Measurements from ENCODE around the gene SPSB4.

Gene SPSB4

DNA sequence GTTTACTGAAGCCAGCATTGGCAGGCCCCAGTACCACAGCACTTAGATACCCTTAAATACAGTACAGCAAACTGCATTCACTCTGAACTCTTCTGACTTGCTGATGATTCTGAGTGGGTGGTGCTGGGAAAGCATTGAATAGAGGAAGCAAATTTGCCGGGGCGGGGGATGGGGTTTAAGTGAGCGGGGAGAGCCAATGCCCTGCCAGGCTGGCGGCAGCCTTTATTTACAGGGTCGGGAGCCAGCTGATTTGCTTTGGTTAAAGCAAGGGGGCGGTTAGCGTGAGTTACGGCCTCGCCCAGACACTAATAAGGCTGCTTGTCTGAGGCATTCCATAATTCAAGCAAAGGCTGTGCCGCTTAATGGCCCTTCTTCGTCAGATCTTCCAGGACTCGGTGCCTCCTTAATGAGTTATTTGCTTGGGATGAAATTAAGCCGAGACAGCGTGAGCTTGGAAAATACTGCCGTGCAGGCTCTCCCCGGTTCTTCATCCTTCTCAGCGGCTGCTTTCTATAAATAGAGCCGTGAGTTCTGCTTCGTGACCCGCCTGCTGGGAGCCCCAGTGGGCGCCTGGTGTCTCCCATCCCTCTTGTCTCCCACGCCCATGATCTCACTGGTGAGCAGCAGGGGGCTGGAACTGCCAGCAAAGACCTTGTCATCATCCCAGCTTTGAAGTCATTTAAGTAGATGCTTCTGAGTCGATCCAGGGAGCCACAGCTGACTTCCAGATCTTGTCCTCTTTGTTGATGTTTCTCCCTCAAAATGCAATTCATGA lies 25.8 kb downstream of the SPSB4 start:
- peak; percentile 93 for DNase-seq

GRCh38 chr3:141077631-141078030 lies 26.5 kb downstream of the SPSB4 start:
- no peak for DNase-seq

DNA sequence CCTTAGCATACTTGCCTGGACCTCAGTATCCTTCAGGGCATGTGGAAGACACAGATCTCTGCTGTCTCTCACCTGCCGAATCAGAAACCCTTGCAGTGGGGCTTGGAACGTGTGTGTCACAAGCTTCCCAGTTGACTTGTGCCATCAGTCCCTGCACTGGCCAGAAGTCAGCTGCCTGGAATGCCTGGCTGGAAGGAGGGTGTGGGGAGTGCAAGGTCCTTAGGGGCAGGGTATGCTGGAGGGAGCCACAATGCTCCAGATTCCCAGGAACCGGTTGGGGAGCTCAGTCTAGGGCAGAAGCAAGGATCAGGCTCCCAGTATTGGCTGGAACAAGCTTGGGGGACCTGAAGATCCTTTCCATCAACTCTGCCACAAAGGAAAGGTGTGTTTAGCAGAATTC lies 27.1 kb downstream of the SPSB4 start:
- DNase-seq = no peak

DNA sequence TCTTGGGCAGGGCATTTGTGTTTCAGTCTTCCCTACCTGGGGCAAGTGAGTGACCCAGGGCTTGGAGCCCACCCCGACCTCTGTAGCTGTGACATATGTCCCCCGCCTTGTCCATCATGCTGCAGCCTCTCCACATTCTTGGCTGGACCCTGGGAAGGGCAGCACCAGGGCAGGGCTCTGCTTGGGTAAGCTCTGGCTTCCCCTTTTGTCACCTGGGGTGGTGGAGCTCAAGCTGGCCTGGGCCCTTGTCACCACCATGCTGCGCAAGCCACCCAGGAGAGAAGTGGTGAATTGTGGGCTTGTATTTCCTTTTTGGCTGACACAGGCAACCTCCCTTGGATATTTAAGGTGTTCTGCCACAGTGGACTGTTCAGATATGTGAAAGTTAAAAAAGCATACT lies 29.3 kb downstream of the SPSB4 start:
- DNase-seq = no peak

- DNase-seq = no peak
Measured at GRCh38 chr3:141081141-141081795, 30.1 kb downstream of the SPSB4 start.

DNA sequence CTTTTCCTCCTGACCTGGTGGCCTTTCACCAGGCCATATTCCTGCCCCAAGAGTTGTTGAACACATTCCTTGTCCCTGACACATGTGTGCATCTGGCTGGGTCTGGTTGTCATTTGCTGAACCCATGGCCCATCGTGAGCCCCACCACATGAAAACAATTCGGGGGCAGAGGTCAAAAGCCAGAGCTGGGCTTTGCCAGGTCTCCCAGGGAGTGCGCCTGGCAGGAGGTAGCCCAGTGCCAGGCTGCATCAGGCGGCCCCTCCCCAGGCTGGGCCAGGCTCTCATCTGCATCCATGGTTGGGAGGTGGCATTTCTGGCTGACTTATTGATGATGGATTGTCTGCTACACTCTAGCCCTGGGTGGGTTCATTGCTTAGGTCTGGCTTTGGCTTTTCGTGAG lies 30.9 kb downstream of the SPSB4 start:
- peak; percentile 24 for DNase-seq

DNA sequence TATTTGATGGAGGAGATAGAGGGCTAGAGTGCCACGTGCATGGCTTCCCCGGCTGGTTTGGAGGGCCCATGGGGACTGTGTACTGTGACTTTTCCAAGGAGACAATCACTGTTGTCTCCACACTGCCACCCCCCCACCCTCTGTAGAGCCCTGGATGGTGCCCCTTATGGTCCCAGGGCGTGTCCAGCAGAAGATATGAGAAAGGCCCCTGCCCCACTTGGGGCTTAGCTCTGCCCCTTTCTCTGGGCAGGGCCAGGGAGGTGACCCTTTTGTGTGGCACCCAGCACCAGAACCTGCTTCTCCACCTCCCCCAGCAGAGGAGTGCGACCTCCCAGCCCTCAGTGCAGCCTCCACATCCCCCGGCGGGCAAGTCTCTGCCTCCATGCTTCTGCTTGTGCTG lies 32.1 kb downstream of the SPSB4 start:
- no peak for DNase-seq

DNA sequence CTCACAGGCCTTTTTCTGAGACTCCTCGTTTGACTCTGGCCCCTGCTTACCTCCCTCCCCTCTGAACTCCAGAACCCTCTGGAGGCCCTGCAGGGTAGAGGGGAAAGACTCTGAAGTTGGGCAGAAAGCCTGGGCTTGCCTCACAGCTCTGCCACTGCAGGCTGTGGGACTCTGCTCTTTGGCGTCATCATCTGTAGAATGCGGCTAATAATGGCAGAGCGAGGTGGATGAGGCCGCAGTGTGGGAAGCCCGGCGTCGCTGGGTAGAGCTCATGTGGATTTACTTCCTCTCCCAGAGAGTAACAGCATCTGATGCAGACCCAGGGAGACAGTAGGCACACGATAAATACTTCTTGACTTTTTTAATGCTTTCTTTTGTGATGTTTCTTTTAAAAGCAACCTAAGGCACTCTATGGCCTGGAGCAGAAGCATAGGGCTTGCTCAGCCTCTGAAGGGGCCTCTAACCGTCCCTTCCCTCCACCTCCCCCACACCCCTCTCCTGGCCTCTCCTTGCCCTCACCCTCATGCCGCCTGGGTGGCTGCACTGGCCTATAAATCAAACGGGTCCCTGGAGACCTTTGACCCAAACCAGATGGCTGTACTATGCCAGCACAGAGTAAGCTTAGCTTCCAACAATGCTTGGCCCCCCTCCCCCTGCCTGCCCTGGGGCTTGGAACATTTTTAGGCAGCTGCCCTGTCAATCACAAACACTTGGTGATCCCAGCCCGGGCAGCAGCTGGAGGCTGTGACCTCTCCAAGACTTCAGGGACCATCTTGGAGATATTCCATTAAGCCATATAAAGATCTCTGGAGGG lies 32.9 kb downstream of the SPSB4 start:
- peak; percentile 92 for DNase-seq

- DNase-seq = peak; percentile 59
Measured at GRCh38 chr3:141085343-141086070, 34.4 kb downstream of the SPSB4 start.

GRCh38 chr3:141086188-141086587 lies 35.0 kb downstream of the SPSB4 start:
- peak; percentile 58 for DNase-seq

- no peak for DNase-seq
Measured at GRCh38 chr3:141087076-141087777, 36.1 kb downstream of the SPSB4 start.

GRCh38 chr3:141087778-141088130 lies 36.6 kb downstream of the SPSB4 start:
- no peak for DNase-seq

- peak; percentile 37 for DNase-seq
Measured at GRCh38 chr3:141089339-141090152, 38.4 kb downstream of the SPSB4 start.

DNA sequence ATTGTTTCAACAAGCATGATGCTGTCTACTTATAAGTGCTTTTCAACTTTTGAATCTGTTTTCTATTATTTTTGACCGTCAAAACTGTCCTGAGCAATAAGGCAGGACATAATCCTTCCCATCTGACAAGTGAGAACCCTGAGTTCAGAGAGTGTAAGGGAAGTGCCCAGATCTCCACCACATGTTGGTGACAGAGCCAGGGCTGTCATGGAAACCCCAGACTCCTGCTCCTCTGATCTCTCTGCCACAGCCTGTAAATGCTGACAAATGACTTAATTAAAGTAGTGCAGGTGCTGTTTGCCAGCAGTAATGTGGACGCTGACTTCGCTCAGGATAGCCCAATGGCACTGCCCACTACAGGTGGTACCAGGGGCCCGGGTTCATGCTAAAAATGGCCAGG lies 40.3 kb downstream of the SPSB4 start:
- DNase-seq = peak; percentile 67

GRCh38 chr3:141092663-141093062 lies 41.5 kb downstream of the SPSB4 start:
- DNase-seq = no peak

DNA sequence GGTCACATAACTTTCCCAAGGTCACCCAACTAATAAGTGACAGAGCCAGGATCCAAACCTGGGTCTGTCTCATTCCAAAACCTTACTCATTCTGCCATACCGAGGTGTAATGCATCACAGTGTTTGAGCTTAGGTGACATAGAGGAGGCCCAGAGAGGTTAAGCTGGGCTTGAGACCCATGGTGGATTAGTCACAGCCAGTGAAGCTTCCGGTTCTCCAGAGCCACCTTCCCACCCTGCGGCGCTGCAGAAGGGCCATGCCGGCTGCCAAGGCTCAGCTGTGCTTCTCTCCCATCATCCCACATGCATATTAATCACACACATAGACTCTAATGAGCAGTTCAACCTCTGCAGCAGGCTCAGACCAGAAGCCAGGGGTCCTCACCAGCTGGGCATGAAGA lies 42.2 kb downstream of the SPSB4 start:
- no peak for DNase-seq

DNA sequence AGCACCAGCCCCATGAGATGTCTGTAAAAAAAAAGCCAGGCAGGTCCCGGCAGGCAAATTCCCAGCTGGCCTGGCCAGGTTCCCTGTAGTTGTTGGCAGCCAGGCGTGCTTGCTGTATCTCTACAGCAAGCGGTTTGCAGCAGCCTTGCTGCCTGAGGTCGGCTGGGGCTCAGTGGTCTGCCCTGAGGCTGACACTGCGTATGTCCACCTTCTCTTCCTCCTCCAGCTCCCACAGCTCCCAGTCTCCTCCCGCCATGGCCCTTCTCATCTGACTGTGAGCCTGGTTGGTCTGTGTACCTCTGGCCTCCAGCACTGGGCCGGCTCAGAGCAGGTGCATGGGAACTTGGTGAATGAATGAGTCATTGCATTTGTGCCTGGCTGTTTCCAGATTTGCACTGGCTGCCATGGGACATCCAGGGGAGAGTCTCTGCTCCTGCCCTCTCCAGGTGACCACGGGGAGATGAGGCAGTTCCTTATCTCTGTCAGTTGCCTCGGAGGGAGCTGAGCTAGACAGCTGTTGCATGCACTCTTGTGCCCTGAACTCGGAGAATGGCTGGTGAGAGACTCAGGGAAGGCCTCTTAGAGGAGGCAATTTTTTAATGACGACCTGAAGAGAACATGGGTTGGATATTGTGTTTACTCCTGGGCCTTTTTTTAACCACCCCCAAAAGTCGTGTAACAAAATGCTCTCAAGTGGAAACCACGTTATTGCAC lies 43.0 kb downstream of the SPSB4 start:
- peak; percentile 71 for DNase-seq

- DNase-seq = peak; percentile 93
Measured at GRCh38 chr3:141094790-141095545, 43.8 kb downstream of the SPSB4 start.

- DNase-seq = no peak
Measured at GRCh38 chr3:141095546-141095937, 44.4 kb downstream of the SPSB4 start.

DNA sequence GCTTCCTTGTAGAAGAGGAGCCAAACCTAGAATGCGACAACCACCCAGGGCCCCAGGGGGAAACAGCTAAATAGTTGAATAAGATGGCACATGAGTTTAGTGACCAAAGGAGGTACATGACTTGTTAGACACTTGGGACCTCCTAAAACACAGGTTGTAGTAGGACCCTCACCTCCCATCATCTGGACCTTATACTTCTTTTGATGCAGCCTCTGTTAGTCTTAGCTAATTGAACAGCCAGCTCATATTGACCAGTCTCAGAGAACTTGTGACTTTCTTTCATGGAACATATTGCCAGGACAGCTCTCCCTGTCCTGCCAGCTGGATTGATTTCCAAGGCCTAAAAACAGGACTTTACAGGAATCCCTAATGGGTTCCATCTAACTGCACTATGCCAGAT lies 45.0 kb downstream of the SPSB4 start:
- DNase-seq = no peak
